DND-41 (cell line): ENCODE results near the gene PDLIM1.

Source experiments
- ATAC-seq: fragments of 200-7000 bp; cut with Tn5 transposase; 3 replicates; pipeline ENCODE4 v1.9.1; 2021; ENCODE audit warnings: low read depth; ENCODE audit not compliant: insufficient read depth
- DNase-seq: peaks from one replicate; pipeline ENCODE4 v3.0.0-alpha.2; 2020
- H2AFZ ChIP-seq: 2 replicates; pipeline ENCODE4 v1.6.0; 2012; ENCODE audit warnings: low read depth, low read length
- H3K27ac ChIP-seq: 2 replicates; pipeline ENCODE4 v1.5.1; 2012; ENCODE audit warnings: low read length, inconsistent platforms
- H3K27me3 ChIP-seq: fragments of 200-600 bp; sonication (generic); 2 replicates; pipeline ENCODE4 v1.6.0; 2012; ENCODE audit warnings: low read length, mild to moderate bottlenecking, inconsistent platforms; ENCODE audit not compliant: insufficient read depth, poor library complexity
- H3K36me3 ChIP-seq: 2 replicates; pipeline ENCODE4 v1.5.1; 2012; ENCODE audit warnings: low read length, inconsistent platforms; ENCODE audit not compliant: insufficient read depth
- H3K4me1 ChIP-seq: 2 replicates; pipeline ENCODE4 v1.5.1; 2012; ENCODE audit warnings: mild to moderate bottlenecking, low read length; ENCODE audit not compliant: insufficient read depth
- H3K4me2 ChIP-seq: 2 replicates; pipeline ENCODE4 v1.6.0; 2012; ENCODE audit warnings: mild to moderate bottlenecking, moderate library complexity, low read length, inconsistent platforms; ENCODE audit not compliant: insufficient read depth
- H3K4me3 ChIP-seq, 2 experiments: fragments of 200-600 bp in 1 of 2; shearing (Covaris generic) in 1 of 2; 2 replicates each; pipeline ENCODE4 v1.5.1; 2012 to 2016; ENCODE audit warnings: inconsistent platforms in 2 of 2, low read length in 2 of 2, mild to moderate bottlenecking in 2 of 2, low read depth in 1 of 2, moderate library complexity in 1 of 2
- H3K79me2 ChIP-seq: 2 replicates; pipeline ENCODE4 v1.6.0; 2012; ENCODE audit warnings: low read length, inconsistent platforms; ENCODE audit not compliant: insufficient read depth
- H3K9ac ChIP-seq: 2 replicates; pipeline ENCODE4 v1.6.0; 2012; ENCODE audit warnings: low read depth, mild to moderate bottlenecking, inconsistent platforms, low read length, moderate library complexity
- H3K9me3 ChIP-seq: 2 replicates; pipeline ENCODE4 v1.5.1; 2012; ENCODE audit warnings: low read length, moderate library complexity, mild to moderate bottlenecking, inconsistent platforms; ENCODE audit not compliant: insufficient read depth, severe bottlenecking
- H4K20me1 ChIP-seq: 2 replicates; pipeline ENCODE4 v1.6.0; 2012; ENCODE audit warnings: low read length; ENCODE audit not compliant: insufficient read depth
- EZH2 ChIP-seq: IDR thresholded peaks from 3 replicates; pipeline ENCODE4 v1.6.1; 2012; ENCODE audit warnings: borderline replicate concordance, low read depth, mild to moderate bottlenecking, moderate library complexity, low read length, inconsistent platforms; ENCODE audit not compliant: severe bottlenecking
- TF ChIP-seq, protein P1 (sequence below): IDR thresholded peaks from 2 replicates; pipeline ENCODE4 v1.5.1; 2012; ENCODE audit warnings: borderline replicate concordance, low read length, moderate library complexity, mild to moderate bottlenecking; ENCODE audit not compliant: poor library complexity, severe bottlenecking; ENCODE audit errors: extremely low read depth

The PDLIM1 gene

GRCh38 chr10:95221124-95221523 lies 69.7 kb downstream of the PDLIM1 start:
- H3K9me3 ChIP-seq = no peaks in the 10 kb centered on the region
- H3K4me3 ChIP-seq = no peak overlapping the region
- no peak for TF ChIP-seq EZH2
- TF ChIP-seq, protein P1, sequence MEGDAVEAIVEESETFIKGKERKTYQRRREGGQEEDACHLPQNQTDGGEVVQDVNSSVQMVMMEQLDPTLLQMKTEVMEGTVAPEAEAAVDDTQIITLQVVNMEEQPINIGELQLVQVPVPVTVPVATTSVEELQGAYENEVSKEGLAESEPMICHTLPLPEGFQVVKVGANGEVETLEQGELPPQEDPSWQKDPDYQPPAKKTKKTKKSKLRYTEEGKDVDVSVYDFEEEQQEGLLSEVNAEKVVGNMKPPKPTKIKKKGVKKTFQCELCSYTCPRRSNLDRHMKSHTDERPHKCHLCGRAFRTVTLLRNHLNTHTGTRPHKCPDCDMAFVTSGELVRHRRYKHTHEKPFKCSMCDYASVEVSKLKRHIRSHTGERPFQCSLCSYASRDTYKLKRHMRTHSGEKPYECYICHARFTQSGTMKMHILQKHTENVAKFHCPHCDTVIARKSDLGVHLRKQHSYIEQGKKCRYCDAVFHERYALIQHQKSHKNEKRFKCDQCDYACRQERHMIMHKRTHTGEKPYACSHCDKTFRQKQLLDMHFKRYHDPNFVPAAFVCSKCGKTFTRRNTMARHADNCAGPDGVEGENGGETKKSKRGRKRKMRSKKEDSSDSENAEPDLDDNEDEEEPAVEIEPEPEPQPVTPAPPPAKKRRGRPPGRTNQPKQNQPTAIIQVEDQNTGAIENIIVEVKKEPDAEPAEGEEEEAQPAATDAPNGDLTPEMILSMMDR = no peak
- H3K27me3 ChIP-seq = no peaks in the 10 kb centered on the region
- no peak overlapping the region for H3K9ac ChIP-seq
- H2AFZ ChIP-seq = no peak overlapping the region
- H3K4me2 ChIP-seq = no peak overlapping the region
- H3K36me3 ChIP-seq = no peaks in the 10 kb centered on the region
- ATAC-seq (no peak), DNase-seq (no peak)
- H4K20me1 ChIP-seq = no peaks in the 10 kb centered on the region
- H3K4me1 ChIP-seq = no peaks in the 10 kb centered on the region
- H3K79me2 ChIP-seq = no peaks in the 10 kb centered on the region
- no peak overlapping the region for H3K27ac ChIP-seq

DNA sequence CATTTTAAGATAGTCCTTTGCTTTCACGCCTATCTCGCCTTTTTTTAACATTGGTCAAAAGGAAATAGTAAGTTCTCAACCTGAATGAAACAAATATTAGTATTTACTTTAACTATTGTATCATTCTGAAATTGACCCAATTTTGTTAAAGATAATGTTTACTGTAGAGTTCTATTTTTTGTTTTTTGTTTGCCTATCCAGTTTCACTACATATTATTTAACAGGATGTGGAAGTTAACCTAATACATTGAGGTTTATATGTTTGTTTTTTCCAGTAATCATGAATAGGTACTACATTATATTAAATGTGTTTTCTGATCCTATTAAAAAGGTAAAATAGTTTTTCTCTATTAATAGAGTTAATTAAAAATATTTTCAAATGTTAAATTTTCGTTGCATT lies 70.3 kb downstream of the PDLIM1 start:
- Histone ChIP-seq H3K79me2 (no peaks in the 10 kb centered on the region), H3K36me3 (no peaks in the 10 kb centered on the region), H3K4me1 (no peaks in the 10 kb centered on the region), H3K9ac (no peak overlapping the region), H3K27me3 (no peaks in the 10 kb centered on the region), H3K4me3 (no peak overlapping the region), H3K9me3 (no peaks in the 10 kb centered on the region), H2AFZ (no peak overlapping the region), H3K27ac (no peak overlapping the region), H3K4me2 (no peak overlapping the region), H4K20me1 (no peaks in the 10 kb centered on the region)
- DNase-seq = no peak
- no peak for TF ChIP-seq EZH2
- TF ChIP-seq, protein P1 = no peak
- no peak for ATAC-seq

GRCh38 chr10:95217476-95217875 lies 73.3 kb downstream of the PDLIM1 start:
- Histone ChIP-seq H3K4me3 (no peak overlapping the region), H3K4me2 (no peak overlapping the region), H3K9ac (no peak overlapping the region), H4K20me1 (no peaks in the 10 kb centered on the region), H3K27ac (no peak overlapping the region), H3K4me1 (no peaks in the 10 kb centered on the region), H2AFZ (no peak overlapping the region), H3K36me3 (no peaks in the 10 kb centered on the region), H3K27me3 (no peaks in the 10 kb centered on the region), H3K9me3 (no peaks in the 10 kb centered on the region), H3K79me2 (no peaks in the 10 kb centered on the region)
- TF ChIP-seq, protein P1 = no peak
- no peak for TF ChIP-seq EZH2
- DNase-seq = no peak
- no peak for ATAC-seq

- TF ChIP-seq, protein P1 = no peak
- no peak for TF ChIP-seq EZH2
- DNase-seq = no peak
- no peaks in the 10 kb centered on the region for H3K36me3 ChIP-seq
- no peaks in the 10 kb centered on the region for H4K20me1 ChIP-seq
- no peak for ATAC-seq
- H3K27me3 ChIP-seq = no peaks in the 10 kb centered on the region
- H3K4me3 ChIP-seq = no peak overlapping the region
- H3K79me2 ChIP-seq = no peaks in the 10 kb centered on the region
- H3K9ac ChIP-seq = no peak overlapping the region
- no peaks in the 10 kb centered on the region for H3K9me3 ChIP-seq
- no peaks in the 10 kb centered on the region for H3K4me1 ChIP-seq
- H2AFZ ChIP-seq = no peak overlapping the region
- H3K27ac ChIP-seq = no peak overlapping the region
- H3K4me2 ChIP-seq = no peak overlapping the region
These were observed 76.0 kb downstream of the PDLIM1 start for GRCh38 chr10:95214793-95215192.
